ENCODE data around the gene TRAPPC3L.

The TRAPPC3L gene

DNA sequence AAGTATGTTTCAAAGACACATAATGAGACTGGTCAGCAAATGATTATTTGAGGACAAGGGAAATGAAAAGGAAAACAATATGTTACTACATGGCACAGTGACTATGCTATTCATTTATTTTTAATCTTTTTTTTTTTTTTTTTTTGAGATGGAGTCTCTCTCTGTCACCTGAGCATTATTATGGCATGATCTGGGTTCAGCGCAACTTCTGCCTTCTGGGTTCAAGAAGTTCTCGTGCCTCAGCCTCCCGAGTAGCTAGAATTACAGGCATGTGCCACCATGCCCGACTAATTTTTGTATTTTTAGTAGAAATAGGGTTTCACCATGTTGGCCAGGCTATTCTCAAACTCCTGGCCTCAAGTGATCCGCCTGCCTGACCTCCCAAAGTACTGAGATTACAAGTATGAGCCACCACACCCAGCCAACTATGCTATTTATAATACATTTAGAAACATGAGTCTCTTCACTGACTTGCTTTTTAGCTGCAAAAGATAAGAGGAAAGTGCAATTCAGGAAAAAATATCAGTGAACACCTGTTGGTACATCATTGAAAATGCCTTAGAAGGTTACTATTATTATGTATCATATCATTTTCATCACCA lies 11.4 kb upstream of the TRAPPC3L start:
- DNase-seq: no peak

DNA sequence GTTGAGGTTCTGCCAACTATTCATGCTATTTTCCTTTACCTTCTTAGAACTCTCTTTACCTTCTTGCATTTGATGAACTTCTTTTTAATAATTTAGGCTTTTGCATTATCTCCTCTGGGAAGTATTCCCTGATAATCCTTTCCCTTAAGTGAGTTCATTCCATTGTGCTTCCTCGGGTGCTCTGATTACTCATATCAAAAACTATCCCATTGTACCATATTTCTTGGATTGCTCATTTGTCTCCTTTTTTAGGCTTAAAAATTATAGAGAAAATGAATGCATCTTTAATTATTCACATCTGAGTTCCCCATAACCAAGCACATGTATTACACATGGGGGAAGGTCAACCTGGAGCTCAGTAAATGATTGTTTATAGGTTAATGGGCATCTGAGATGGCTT lies 10.6 kb upstream of the TRAPPC3L start:
- no peak for DNase-seq

DNA sequence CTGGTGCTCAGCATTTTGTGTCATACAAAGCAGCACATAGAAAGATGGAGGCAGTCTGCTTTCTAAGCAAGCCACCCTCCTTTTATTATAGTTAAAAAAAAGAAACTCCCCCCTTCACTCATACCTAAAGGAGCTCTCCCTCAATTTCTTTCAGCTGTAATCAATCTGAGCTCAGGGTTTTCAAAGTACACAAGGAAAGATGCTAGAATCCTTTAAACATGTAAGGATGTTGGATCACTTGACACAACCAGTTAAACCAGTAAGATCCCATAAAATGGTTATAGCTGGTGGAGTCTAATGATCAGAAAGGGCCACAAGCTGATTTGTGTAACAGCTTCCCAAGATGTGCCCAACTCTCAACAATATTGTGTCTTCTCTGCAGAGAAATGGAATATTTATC lies 8.0 kb upstream of the TRAPPC3L start, which contains the start of gene CALHM4:
Gene CALHM4, plus strand, starts transcription at position 301 of the 400 bp plus-strand sequence. Its CDS starts 43 bp downstream, at position 344.
- DNase-seq: no peak

DNA sequence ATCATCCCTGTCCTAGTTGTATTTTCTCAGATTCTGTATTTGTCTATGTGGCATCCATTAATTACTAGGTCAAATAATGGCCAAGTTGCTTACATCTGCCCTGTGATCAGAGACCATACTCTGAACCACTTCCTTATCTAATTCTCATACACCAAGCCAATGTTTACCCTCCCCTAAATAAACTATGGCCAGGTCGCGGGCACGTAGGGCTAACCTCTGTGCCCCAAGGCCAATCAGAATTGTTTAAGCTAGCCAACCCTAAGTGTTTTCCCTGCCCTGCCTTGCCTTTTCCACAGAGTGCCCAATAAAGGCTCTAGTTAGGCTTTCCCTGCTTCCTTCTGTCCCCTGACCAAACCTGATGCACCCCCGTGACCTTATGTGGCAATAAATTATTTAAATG lies 5.3 kb upstream of the TRAPPC3L start:
- no peak for DNase-seq

DNA sequence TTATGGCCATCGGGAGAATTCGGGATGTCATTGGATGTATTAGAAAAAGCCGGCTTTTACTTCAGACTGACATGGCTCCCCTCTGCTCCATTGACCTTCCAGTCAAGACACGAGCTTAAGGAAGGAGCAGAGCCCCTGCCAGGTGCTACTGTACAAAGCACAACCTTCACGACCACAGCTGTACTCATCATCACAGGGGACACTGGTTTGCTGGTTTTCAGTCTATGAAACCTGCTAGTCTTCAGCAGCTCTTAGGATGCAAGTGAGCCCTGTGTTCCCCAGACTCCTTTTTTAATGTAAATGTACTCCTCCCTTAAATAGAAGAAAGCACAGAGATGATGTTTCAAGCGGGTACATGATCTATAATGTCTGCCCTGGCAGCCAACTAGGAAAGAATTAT lies 1.9 kb upstream of the TRAPPC3L start:
- no peak for DNase-seq

DNA sequence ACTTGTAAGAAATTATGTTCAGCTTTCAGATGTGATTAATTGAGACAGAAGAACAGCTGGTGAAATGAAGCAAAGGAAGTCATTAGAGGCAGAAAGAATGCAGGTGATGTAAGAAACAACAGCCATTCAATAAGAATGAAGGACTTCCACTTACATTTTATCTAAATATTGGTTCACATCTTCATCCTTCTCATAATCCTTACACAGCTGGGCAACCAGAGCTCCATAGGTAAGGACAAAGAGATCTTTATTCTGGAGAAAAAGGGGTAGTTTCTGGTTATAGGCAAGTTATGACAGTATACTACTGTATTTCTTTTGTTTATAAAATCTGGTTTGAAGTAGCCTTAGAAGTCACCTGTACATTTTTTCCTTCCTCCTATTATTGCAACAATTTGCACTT lies 2.3 kb downstream of the TRAPPC3L start:
- no peak for DNase-seq

DNA sequence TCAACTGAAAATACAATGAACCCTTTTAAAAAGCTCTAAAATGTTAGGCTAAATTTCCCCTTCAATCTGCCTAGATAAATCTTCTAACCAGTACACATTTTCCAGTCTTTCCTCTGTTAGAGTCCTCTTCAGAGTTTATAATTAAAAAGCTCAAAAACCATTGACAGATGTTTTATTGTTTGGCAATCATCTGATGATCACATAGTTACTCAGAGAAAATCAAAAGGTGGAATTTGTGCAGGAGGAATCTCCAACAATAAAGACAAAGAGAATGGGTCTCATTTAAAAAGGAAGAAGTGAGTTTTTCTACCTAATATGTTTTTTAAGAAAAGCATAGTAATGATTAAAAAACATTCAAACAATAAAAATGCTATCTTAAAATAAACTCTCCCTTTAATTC lies 3.1 kb downstream of the TRAPPC3L start:
- no peak for DNase-seq

DNA sequence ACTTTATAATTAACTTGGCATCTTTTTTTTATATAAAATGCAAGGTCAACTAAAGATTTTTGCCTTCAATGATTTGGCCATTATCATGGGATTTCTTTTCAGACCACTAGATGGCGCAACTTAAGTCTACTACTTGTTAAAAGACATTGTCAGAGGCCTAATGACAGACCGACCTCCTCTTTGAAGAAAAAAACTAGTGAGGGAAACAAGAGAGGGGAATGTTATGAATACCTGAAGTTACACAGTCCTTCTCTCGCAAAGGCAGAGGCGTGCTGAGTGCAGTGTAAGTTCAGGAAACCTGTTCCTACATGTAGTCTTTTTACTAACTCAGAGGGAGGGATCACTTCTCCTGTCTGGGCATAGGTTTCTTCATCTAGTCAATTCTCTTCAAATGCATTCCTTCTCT lies 9.3 kb downstream of the TRAPPC3L start:
- no peak for DNase-seq

DNA sequence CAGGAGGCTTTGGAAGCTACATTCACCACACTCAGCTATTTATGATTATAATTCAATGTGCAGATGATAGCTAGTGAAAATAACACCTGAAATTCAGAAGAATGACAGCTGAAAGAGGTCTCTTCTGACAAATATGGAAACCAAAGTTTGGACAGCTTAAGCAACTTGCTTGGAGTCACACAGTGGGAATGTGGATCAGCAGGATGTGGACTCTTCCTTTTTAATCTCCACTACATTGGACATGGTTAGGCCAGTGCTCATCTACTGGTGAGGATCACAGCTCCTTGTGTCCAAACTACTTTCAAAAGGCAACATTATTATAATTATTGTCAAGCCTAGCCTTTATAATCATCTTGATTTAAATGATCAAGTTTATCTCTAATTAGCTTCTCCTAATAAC lies 10.4 kb downstream of the TRAPPC3L start:
- no peak for DNase-seq

DNA sequence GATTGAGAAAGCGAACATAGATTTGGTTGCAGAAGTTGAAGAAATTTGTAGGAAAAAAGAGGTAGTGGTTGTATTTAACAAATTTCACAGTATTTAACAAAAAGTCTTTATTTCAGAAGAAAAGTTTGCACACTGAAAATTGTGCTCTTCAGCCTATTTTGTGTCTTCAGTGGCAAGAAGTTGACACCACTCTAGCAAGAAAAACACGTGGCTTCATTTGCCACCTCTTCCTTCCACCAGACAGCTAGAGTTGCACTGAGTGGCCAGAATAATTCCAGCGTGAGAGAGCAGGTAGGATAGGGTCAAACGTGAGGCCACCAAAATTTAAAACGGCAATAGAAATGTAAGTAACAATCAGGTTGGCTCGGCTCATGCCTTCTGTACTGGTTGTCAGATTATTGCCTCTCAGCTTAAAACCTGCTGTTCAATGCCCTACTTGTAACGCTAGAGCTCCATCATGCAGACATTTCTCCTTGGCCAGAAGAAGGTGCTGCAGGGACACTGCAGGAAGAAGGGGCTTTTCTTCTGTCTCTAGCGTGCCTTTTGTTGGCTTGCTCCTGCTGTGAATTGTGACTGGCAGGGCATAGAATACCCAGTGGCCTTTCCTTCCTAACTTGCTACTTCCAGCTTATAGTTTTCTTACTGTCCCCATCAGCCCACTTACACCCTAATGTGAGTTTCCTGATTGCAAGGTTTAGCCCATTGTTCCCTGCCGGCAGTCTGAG lies 12.1 kb downstream of the TRAPPC3L start:
- no peak for DNase-seq

DNA sequence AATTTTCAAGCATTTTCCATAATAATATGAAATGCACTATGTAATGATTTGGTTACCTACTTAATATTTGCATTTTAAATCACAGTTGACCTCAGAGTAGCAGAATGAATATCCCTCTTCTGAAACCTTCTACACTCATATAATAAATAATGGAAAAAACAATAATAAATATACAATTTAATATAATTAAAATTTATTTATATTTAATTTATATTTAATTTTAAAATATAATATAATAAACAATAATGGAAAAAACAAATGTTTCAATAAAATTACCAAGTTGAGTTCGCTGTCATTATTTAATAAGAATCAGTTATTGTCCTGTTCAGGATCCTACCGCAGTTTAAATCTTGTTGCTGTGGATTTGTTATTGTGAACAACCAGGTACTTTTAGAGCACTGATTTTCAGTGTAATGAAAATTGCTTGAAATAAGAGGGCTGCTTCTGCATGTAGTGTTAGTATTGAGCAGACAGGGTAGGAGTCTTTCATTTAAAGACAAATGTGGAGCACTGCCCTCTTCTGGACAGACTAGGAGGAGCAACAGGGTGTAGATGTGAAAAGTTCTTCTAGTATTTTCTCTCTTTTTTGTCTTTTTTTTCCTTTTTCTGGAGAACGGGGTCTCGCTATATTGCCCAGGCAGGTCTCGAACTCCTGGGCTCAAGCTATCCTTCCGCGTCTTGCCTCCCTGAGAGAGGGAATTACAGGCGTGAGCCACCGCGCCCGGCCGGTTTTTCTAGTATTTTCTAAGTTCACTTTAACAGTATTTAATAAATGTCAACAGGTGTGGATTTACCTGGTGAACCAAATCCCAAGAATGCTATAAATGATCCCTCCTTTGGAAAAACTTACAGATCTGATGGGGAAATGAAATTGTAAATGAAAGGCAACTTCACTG lies 13.6 kb downstream of the TRAPPC3L start:
- peak; percentile 71 for DNase-seq

DNA sequence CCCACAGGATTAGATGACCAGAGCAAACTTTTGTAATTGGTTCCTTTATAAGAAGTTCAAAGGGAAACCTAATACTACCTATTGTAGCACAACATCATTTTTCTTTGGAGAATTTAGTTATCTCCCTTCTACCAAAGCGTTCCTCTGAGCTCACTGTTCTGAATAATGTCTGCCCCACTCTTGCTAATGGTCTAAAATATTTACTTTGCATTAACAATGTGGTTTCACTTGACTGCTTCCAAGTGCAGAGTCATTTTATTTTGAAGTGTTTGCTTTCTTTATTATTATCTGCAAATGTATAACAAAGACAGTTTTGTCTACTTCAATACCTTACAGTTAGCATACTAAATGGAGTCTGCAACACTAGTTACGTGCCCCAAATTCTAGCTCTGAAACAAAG lies 15.0 kb downstream of the TRAPPC3L start:
- no peak for DNase-seq

DNA sequence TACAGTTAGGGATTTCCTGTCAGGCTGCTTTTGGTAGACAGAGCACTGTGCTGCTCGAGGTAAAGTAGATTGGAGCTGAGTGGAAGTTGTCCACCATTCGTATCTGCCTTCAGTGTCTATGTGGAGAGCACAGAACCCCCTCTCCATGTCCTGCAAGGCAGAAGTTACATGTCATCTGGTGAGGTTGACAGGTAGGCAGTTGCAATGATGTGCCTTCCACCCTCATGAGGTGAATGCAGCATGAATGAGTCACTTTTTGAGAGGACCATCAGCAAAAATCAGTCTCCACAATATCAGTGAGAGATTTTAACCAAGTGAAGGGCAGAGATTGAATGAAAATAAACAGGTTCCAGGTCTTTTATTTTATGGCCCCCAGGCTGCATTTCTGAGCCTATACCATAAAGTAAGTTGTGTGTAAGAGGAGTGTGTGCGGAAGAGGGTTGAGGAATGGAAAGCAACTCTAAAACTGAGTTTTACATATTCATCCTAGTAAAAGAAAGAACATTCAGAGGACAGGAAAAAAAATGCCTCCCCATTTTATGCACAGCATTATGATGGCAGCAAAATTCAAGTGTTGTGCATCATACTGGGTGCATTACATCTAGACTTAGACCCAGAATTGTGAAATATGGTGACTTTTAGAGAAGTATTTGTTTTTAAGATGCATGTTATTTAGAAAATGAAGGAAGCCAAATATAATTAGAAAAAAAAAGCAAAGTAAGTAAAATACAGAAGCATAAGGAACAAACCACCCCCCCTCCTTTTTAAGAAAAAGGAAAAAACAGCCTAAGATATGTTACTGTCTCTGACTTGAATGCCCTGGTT lies 15.8 kb downstream of the TRAPPC3L start:
- DNase-seq: no peak

DNA sequence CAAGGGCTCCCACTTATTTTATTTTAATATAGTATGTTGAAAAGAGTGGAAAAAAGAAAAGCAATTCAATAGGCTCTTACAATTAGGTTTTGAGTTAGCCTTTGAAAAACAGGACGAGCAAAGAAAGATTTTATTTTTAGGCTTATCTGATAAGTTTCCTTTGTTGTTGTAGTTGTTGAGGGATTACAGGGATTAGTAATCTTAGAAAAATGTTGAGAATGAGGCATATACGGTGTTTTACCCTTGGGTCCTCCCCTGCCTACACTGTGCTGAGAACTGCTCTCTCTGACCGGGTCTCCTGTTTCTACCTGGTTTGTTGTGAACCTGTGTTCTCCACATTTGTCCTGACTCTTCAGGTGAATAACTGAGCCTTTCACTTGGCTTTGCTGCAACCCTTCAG lies 16.7 kb downstream of the TRAPPC3L start:
- no peak for DNase-seq

DNA sequence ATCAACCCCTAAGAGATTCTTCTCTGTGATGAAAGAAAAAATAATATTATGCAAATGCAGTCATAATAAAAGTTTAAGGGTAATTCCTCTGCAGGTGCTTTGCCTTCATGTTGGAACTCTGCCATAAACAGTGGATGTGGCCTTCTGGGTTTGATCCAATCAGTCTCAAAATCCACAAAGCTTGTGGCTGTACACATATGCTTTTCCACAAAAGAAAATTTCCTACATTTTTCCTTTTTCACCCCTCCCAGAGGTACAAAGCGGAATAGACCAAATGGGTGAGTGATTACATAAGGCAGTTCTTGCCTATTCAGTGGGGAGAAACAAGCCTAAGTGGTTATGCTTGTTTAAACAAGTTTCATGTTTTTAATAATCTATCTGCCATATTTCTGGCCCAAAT lies 17.4 kb downstream of the TRAPPC3L start:
- DNase-seq: no peak

DNA sequence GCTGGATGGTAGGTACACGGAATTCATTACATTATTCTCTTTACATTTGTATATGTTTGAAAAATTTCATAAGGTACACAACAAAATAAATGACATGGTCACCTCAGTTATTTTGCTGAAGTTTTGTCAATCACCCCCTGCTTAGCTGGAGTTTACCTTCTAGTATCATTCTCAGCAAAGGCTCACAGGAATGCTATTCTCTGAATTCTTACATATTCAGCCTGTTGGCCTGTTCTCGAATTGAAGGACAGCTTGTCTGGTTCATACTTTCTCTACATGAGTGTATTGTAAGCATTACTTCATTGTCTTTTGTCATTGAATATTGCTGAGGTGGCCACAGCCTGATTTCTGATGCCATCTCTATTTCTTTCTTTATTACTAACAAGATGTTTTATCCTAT lies 21.2 kb downstream of the TRAPPC3L start:
- DNase-seq: no peak

DNA sequence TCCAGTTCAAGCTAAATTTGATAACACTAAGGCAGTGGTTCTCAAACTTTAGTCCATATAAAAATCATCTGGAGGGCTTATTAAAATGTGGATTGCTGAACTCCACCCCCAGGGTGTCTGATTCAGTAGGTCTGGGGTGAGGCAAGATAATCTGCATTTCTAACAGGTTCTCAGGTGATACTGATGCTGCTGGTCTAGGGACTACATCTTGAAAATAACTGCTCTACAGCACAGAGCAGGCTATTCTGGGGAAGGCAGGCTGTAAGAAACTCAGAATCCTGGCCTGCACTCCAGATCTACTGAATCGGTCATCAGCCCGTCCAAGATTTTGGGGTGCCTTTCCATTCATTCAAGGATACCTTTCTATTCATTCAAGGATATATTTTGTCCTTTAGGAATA lies 22.6 kb downstream of the TRAPPC3L start:
- no peak for DNase-seq

DNA sequence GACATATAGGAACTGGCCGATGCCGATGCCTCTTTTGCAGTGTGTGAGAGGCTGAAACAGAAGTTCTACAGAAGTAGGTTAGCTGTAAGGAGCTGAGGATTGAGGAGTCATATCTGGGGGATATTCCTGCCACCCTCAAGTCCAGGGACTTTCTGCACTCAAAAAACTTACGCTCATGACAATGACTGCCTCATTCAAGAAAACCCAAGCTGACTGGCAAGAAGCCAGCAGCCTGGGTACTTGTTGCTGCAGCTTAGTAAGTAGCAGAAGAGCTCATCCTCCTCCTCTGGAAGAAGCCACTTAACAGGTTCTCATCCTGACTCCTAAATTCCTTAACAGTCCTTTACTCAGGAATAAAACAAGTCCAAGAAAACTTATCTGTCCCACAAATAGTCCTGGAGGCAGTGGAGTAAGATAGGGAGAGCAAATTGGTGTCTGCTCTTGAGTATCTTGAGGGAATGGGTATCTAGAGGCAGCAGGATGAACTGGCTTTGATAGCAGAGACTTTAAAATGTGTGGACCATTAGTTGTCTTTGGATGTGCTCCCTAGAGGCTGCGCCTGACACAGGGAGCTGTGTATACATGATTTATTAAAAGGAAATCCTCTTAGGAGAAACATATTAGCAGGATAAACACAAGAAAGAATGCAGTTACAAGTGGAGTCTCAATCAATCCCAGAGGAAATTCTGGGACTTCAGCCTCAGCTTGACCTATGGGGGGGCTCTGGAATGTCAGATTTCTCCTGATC lies 26.7 kb downstream of the TRAPPC3L start:
- no peak for DNase-seq

DNA sequence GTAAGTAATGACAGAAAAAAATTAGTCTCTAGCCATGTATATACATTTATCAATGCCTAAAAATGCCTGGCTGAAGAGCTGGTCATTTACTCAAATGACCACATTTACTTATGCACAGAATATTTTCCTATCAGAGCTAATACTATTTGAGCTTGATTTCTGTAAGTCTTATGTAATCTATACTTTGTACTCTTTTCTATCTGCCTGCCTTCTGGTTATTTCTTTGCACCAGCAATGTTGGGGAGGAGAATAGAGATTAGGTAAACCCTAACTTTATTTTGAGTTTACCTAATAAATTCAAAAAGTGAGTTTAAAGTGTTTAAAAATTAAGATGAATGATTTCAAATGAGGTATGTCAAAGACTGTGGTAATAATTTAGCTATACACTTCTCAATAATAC lies 30.3 kb downstream of the TRAPPC3L start:
- DNase-seq: no peak

DNA sequence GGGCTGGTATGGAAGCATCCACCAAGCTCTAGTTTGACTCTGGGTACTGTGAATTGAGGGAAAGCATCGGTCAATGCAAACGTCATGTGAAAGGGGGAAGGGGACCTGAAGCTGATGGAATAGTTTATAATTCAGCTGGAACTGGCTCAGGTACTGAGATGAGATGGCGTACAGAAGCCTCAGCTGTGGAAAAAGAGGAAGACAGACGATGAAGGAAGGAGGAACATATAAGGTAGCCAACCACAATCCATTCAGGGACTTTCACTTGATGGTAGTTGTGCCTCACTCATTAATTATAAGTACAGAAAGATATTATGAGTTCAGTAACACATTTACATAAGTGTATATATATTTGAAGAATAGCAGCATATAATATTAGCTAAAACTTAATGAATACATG lies 31.4 kb downstream of the TRAPPC3L start:
- DNase-seq: no peak

DNA sequence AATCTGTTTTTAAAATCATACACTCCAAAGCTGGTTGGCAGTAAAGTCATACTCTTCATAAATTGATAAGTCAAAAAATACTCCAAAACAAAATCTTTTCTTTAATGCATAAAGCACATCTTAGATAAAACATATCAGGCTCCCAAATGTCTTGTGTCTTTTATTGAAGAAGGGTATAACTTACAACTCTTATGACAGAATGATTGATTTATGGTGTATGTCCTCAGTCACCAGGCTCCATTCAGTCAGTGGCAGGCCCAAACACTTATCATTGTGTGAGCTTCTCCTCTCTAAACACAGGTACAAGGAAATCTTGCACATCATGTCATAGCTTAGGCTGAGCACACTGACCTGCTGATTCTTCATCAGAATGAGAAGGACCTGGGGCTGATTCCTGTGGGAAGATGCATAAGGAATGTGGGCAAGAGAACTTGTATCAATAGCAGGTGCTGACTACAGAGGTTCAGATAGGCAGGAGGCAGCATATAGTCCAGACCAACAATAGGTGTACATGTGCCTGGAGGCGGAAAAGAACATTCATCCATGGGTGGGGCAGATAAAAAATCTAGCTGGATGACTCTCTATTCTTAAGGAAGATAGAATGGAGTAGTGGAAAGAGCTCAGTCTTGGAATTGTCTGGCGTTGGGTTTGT lies 32.1 kb downstream of the TRAPPC3L start:
- DNase-seq: no peak

DNA sequence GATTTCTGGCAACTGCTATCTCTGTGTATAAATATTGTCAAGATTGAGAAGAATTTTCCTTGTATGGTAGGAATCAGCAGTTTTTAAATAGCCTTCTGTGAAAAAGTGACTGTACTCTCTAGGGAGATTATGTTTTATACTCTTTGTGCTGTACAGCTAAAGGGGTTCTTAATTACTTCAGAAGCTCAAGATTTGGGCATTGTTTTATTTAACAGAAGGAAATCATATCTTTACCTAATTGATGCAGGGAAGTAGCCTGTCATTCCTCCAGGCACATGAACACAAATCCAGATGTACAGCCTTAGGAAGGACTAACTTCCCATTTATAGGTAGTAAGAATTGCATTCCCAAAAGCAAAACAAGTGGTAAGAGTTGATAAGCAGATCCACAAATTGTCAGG lies 32.8 kb downstream of the TRAPPC3L start:
- no peak for DNase-seq
